Ramos (cell line): Measurements from ENCODE around the gene CTBP2.
"Not testable (repeated sequence)": the region's sequence is repeated elsewhere in the genome, so short reads cannot be mapped to it uniquely, and the experiment has no call there.

Experiments
- in situ Hi-C: fragments of 300-500 bp; cut with MboI; formaldehyde crosslinking; loops from one replicate; pipeline ENCODE4 v1.14.3; 2022; ENCODE audit warnings: low sequenced_read_pairs; ENCODE audit not compliant: unreplicated experiment

The CTBP2 gene

GRCh38 chr10:125076121-125076825 is 84.1 kb downstream of the CTBP2 start:
- in situ Hi-C loops, result no loop called here

- in situ Hi-C loops, result no loop called here
Measured at GRCh38 chr10:125073996-125074395, 86.4 kb downstream of the CTBP2 start.

GRCh38 chr10:125072794-125073193 is 87.6 kb downstream of the CTBP2 start:
- in situ Hi-C loops, result no loop called here

GRCh38 chr10:125071008-125071407 is 89.4 kb downstream of the CTBP2 start:
- in situ Hi-C loops, result no loop called here

GRCh38 chr10:125068406-125068805 is 92.0 kb downstream of the CTBP2 start:
- in situ Hi-C loops, result no loop called here

GRCh38 chr10:125067764-125068163 is 92.6 kb downstream of the CTBP2 start:
- in situ Hi-C loops, result no loop called here

GRCh38 chr10:125066764-125067450 is 93.5 kb downstream of the CTBP2 start:
- in situ Hi-C loops, result no loop called here

GRCh38 chr10:125064681-125065492 is 95.5 kb downstream of the CTBP2 start:
- in situ Hi-C loops, result no loop called here

- in situ Hi-C loops, result no loop called here
Measured at GRCh38 chr10:125063256-125063925, 97.0 kb downstream of the CTBP2 start.

- in situ Hi-C loops, result no loop called here
Measured at GRCh38 chr10:125062914-125063230, 97.5 kb downstream of the CTBP2 start.

- in situ Hi-C loops, result no loop called here
Measured at GRCh38 chr10:125062227-125062913, 98.0 kb downstream of the CTBP2 start.

- in situ Hi-C loops, result no loop called here
Measured at GRCh38 chr10:125061557-125062226, 98.7 kb downstream of the CTBP2 start.

GRCh38 chr10:125060826-125061556 is 99.4 kb downstream of the CTBP2 start:
- in situ Hi-C loops, result no loop called here

- in situ Hi-C loops, result no loop called here
Measured at GRCh38 chr10:125060482-125060825, 99.9 kb downstream of the CTBP2 start.

- in situ Hi-C loops, result no loop called here
Measured at GRCh38 chr10:125060026-125060425, 100.3 kb downstream of the CTBP2 start.

GRCh38 chr10:125059348-125059747 is 101.0 kb downstream of the CTBP2 start:
- in situ Hi-C loops, result not testable (repeated sequence)

- in situ Hi-C loops, result no loop called here
Measured at GRCh38 chr10:125057158-125058001, 103.0 kb downstream of the CTBP2 start.
